Sigmoid colon (tissue), 7 donors: ENCODE measurements around the gene KRTAP21-3. TPM values are rescaled to one million over a fixed set of nuclear protein-coding genes. Genes with fewer than 3 reads are reported as not detected.

Source experiments
- DNase-seq: peaks from one replicate; pipeline ENCODE4 v3.0.0-alpha.2; 2019
- H3K27ac ChIP-seq, 4 donors: fragments of 200-600 bp; sonication (generic); one replicate each; pipeline ENCODE4 v1.5.1; 2016 to 2019; ENCODE audit warnings: mild to moderate bottlenecking in 1 of 4
- H3K27me3 ChIP-seq, 3 donors: fragments of 200-600 bp; sonication (generic); one replicate each; pipeline ENCODE4 v1.5.1; 2019; ENCODE audit warnings: mild to moderate bottlenecking in 1 of 3
- H3K36me3 ChIP-seq, 4 donors: fragments of 200-600 bp; sonication (generic); one replicate each; pipeline ENCODE4 v1.5.1; 2016 to 2019
- H3K4me1 ChIP-seq, 4 donors: fragments of 200-600 bp; sonication (generic); one replicate each; pipeline ENCODE4 v1.5.1; 2017 to 2019
- H3K4me3 ChIP-seq, 4 donors: fragments of 200-600 bp; sonication (generic); one replicate each; pipeline ENCODE4 v1.5.1; 2017 to 2019; ENCODE audit warnings: mild to moderate bottlenecking in 2 of 4, moderate library complexity in 1 of 4
- H3K9me3 ChIP-seq, 4 donors: fragments of 200-600 bp in 3 of 4; sonication (generic) in 3 of 4; one replicate each; pipeline versions ENCODE4 v1.5.1 to v1.6.1; 2013 to 2019
- CTCF ChIP-seq, 4 experiments: fragments of 450-650 bp in 3 of 4; fragments of 200-600 bp in 1 of 4; IDR thresholded peaks; one replicate each; pipeline ENCODE4 v1.5.1; 2016 to 2019; ENCODE audit warnings: antibody characterized with exemption in 4 of 4, mild to moderate bottlenecking in 3 of 4, moderate library complexity in 2 of 4
- EP300 ChIP-seq, 4 donors: sonication (generic); formaldehyde crosslinking; IDR thresholded peaks; one replicate each; pipeline ENCODE4 v1.6.1; 2017; ENCODE audit warnings: antibody characterized with exemption in 4 of 4
- POLR2A ChIP-seq, 2 donors: fragments of 450-650 bp; IDR thresholded peaks; one replicate each; pipeline ENCODE4 v1.6.1; 2016; ENCODE audit warnings: antibody characterized with exemption in 2 of 2, mild to moderate bottlenecking in 2 of 2, moderate library complexity in 2 of 2
- POLR2AphosphoS5 ChIP-seq, 4 donors: sonication (generic); formaldehyde crosslinking; IDR thresholded peaks; one replicate each; pipeline ENCODE4 v1.6.1; 2017; ENCODE audit warnings: antibody characterized with exemption in 4 of 4
- WGBS, 2 donors: extraction: QIAGEN DNeasy Blood & Tissue Kit; methylation state at CpG; one replicate each; pipeline ENCODE4 v1.1.7; 2013; 5-methylcytosine and 5-hydroxymethylcytosine counted together
- intact Hi-C: fragments of 100-400 bp; cut with DNase I; formaldehyde crosslinking; loops from one replicate; pipeline ENCODE4 v1.15.1; 2023
- polyA plus RNA-seq, 3 donors: library from polyadenylated mRNA; stranded (reverse); fragments of 200-250 nt; gene quantifications; one replicate each; pipeline ENCODE4 v1.2.3, GENCODE V29; 2013
- small RNA-seq, 3 donors: library from RNA; depleted of rRNA; stranded (forward); fragments of <200 nt; gene quantifications; one replicate each; pipeline ENCODE3, GENCODE V24; 2016
- total RNA-seq, 4 donors: library from RNA; depleted of rRNA; stranded (reverse); fragments of >200 nt; gene quantifications; one replicate each; pipeline ENCODE4 v1.1.0, GENCODE V29; 2016
- donor health status: healthy with polysubstance abuse.
- donor health status: Bipolar disorder and iron deficiency.
- donor health status: healthy.

Gene KRTAP21-3
- total and polyA plus RNA-seq, 7 donors = not detected

GRCh38 chr21:30674312-30674711 lies 44.3 kb downstream of the KRTAP21-3 start:
- intact Hi-C loops = no loop called here
- peaks cover 0 to 14% (median 0%) of the 10 kb centered on the region in 4 donors for H3K9me3 ChIP-seq
- DNase-seq = no peak
- no peaks in the 10 kb centered on the region for H3K36me3 ChIP-seq
- no peaks in the 10 kb centered on the region for H3K4me1 ChIP-seq
- no peaks in the 10 kb centered on the region for H3K27me3 ChIP-seq
- no peak overlapping the region for H3K27ac ChIP-seq
- 63 to 88% methylated on average over 1 of the region's 1 CpG for WGBS, 2 donors
- no peak overlapping the region for H3K4me3 ChIP-seq
- TF ChIP-seq CTCF (IDR thresholded peaks at IDR 0.05) = no peak
- TF ChIP-seq POLR2AphosphoS5 (IDR thresholded peaks at IDR 0.05) = no peak
- no peak for TF ChIP-seq EP300 (IDR thresholded peaks at IDR 0.05)
- TF ChIP-seq POLR2A (IDR thresholded peaks at IDR 0.05) = no peak

- H3K4me3 ChIP-seq = no peak overlapping the region
- WGBS, 2 donors = 71 to 79% methylated on average over 2 of the region's 2 CpGs
- intact Hi-C loops = no loop called here
- H3K9me3 ChIP-seq = peaks cover 0 to 14% (median 0%) of the 10 kb centered on the region in 4 donors
- no peaks in the 10 kb centered on the region for H3K27me3 ChIP-seq
- no peaks in the 10 kb centered on the region for H3K36me3 ChIP-seq
- DNase-seq = no peak
- no peak for TF ChIP-seq CTCF (IDR thresholded peaks at IDR 0.05)
- H3K4me1 ChIP-seq = no peaks in the 10 kb centered on the region
- no peak overlapping the region for H3K27ac ChIP-seq
Measured at GRCh38 chr21:30672985-30673650, 45.5 kb downstream of the KRTAP21-3 start.

GRCh38 chr21:30668776-30669175 lies 49.8 kb downstream of the KRTAP21-3 start:
- H3K9me3 ChIP-seq = peaks cover 0 to 5% (median 0%) of the 10 kb centered on the region in 4 donors
- no peaks in the 10 kb centered on the region for H3K27me3 ChIP-seq
- no peaks in the 10 kb centered on the region for H3K4me1 ChIP-seq
- H3K27ac ChIP-seq = no peak overlapping the region
- no peak for TF ChIP-seq EP300 (IDR thresholded peaks at IDR 0.05)
- 74 to 81% methylated on average over 1 of the region's 1 CpG for WGBS, 2 donors
- intact Hi-C loops = no loop called here
- DNase-seq = no peak
- no peak overlapping the region for H3K4me3 ChIP-seq
- no peaks in the 10 kb centered on the region for H3K36me3 ChIP-seq

Small RNA genes within 50 kb of the gene (small RNA-seq; reads per million reads assigned to genes)
- gene AP000244.1 (0 reads per million in 3 donors), gene KRTAP21-3 (0 reads per million in 3 donors)

Other genes with a start within 250 kb of the KRTAP21-3 start
- gene KRTAP19-1, start 238.4 kb downstream of the KRTAP21-3 start, total RNA-seq = not detected
- not detected for gene KRTAP19-1, start 238.4 kb downstream of the KRTAP21-3 start, polyA plus RNA-seq
- gene KRTAP19-2, start 231.3 kb downstream of the KRTAP21-3 start, total RNA-seq = not detected
- not detected for gene KRTAP19-2, start 231.3 kb downstream of the KRTAP21-3 start, polyA plus RNA-seq
- gene KRTAP19-3, start 226.8 kb downstream of the KRTAP21-3 start, total RNA-seq = not detected
- gene KRTAP19-3, start 226.8 kb downstream of the KRTAP21-3 start, polyA plus RNA-seq = not detected
- gene KRTAP19-4, start 221.6 kb downstream of the KRTAP21-3 start, total RNA-seq = not detected
- gene KRTAP19-4, start 221.6 kb downstream of the KRTAP21-3 start, polyA plus RNA-seq = not detected
- gene KRTAP19-5, start 216.6 kb downstream of the KRTAP21-3 start, total RNA-seq = not detected
- gene KRTAP19-5, start 216.6 kb downstream of the KRTAP21-3 start, polyA plus RNA-seq = not detected
- gene KRTAP19-6, start 176.9 kb downstream of the KRTAP21-3 start, total RNA-seq = not detected
- not detected for gene KRTAP19-6, start 176.9 kb downstream of the KRTAP21-3 start, polyA plus RNA-seq
- not detected for gene KRTAP19-7, start 157.5 kb downstream of the KRTAP21-3 start, total RNA-seq
- not detected for gene KRTAP19-7, start 157.5 kb downstream of the KRTAP21-3 start, polyA plus RNA-seq
- gene KRTAP22-2, start 128.4 kb downstream of the KRTAP21-3 start, total RNA-seq = not detected
- gene KRTAP22-2, start 128.4 kb downstream of the KRTAP21-3 start, polyA plus RNA-seq = not detected
- gene KRTAP6-3, start 126.3 kb downstream of the KRTAP21-3 start, total RNA-seq = not detected
- gene KRTAP6-3, start 126.3 kb downstream of the KRTAP21-3 start, polyA plus RNA-seq = not detected
- gene KRTAP6-2, start 119.9 kb downstream of the KRTAP21-3 start, total RNA-seq = not detected
- not detected for gene KRTAP6-2, start 119.9 kb downstream of the KRTAP21-3 start, polyA plus RNA-seq
- gene KRTAP22-1, start 117.7 kb downstream of the KRTAP21-3 start, total RNA-seq = not detected
- not detected for gene KRTAP22-1, start 117.7 kb downstream of the KRTAP21-3 start, polyA plus RNA-seq
- gene KRTAP6-1, start 104.8 kb downstream of the KRTAP21-3 start, total RNA-seq = not detected
- not detected for gene KRTAP6-1, start 104.8 kb downstream of the KRTAP21-3 start, polyA plus RNA-seq
- not detected for gene KRTAP20-1, start 102.4 kb downstream of the KRTAP21-3 start, total RNA-seq
- not detected for gene KRTAP20-1, start 102.4 kb downstream of the KRTAP21-3 start, polyA plus RNA-seq
- not detected for gene KRTAP20-4, start 98.2 kb downstream of the KRTAP21-3 start, total RNA-seq
- not detected for gene KRTAP20-4, start 98.2 kb downstream of the KRTAP21-3 start, polyA plus RNA-seq
- not detected for gene KRTAP20-2, start 83.6 kb downstream of the KRTAP21-3 start, total RNA-seq
- gene KRTAP20-2, start 83.6 kb downstream of the KRTAP21-3 start, polyA plus RNA-seq = not detected
- not detected for gene KRTAP20-3, start 75.9 kb downstream of the KRTAP21-3 start, total RNA-seq
- gene KRTAP20-3, start 75.9 kb downstream of the KRTAP21-3 start, polyA plus RNA-seq = not detected
- gene KRTAP21-2, start 28.5 kb upstream of the KRTAP21-3 start, total RNA-seq = not detected
- gene KRTAP21-2, start 28.5 kb upstream of the KRTAP21-3 start, polyA plus RNA-seq = not detected
- not detected for gene KRTAP21-1, start 36.7 kb upstream of the KRTAP21-3 start, total RNA-seq
- not detected for gene KRTAP21-1, start 36.7 kb upstream of the KRTAP21-3 start, polyA plus RNA-seq
- not detected for gene KRTAP8-1, start 94.5 kb upstream of the KRTAP21-3 start, total RNA-seq
- not detected for gene KRTAP8-1, start 94.5 kb upstream of the KRTAP21-3 start, polyA plus RNA-seq
- gene KRTAP7-1, start 111.0 kb upstream of the KRTAP21-3 start, total RNA-seq = not detected
- not detected for gene KRTAP7-1, start 111.0 kb upstream of the KRTAP21-3 start, polyA plus RNA-seq
- gene KRTAP11-1, start 162.8 kb upstream of the KRTAP21-3 start, total RNA-seq = not detected
- not detected for gene KRTAP11-1, start 162.8 kb upstream of the KRTAP21-3 start, polyA plus RNA-seq